ENCODE measurements around the gene SAA4. TPM values are rescaled to one million over a fixed set of nuclear protein-coding genes. Genes with fewer than 3 reads are reported as not detected.
"Not testable (repeated sequence)": the region's sequence is repeated elsewhere in the genome, so short reads cannot be mapped to it uniquely, and the experiment has no call there.

SAA4 gene
- total and polyA plus RNA-seq, 5 donors from 2014 or later = not detected

DNA sequence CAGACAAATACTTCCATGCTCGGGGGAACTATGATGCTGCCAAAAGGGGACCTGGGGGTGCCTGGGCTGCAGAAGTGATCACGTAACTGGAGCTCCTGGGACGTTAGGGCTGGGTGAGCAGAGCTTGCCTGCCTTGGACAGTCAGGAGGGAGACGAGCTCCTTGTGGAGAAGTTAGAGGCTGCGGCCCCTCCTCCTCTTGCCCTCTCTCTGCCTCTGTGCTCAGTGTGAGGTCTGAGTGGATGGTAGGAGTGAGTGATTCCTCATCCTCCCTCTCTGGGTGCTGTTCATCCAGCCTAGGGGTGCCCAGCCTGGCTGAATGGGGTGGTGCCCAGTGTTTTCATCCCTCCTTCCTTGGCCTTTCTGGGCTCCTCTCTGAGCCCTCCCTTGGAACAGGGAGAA lies 32.6 kb upstream of the SAA4 start:
- not testable (repeated sequence) for H3K27ac ChIP-seq (ENCODE audit: insufficient read depth, low read length, poor library complexity, severe bottlenecking); H3K4me3 Mint-ChIP-seq; H3K27me3 Mint-ChIP-seq; H3K9me3 ChIP-seq (ENCODE audit: control insufficient read depth in 2 of 2, low read length in 2 of 2); H3K27me3 ChIP-seq (ENCODE audit: control insufficient read depth, insufficient read depth, low read length); H3K9me3 Mint-ChIP-seq; DNase-seq; ATAC-seq (ENCODE audit: low read depth in 2 of 2); H3K36me3 ChIP-seq (ENCODE audit: control insufficient read depth, insufficient read depth, low read length); H3K4me1 ChIP-seq (ENCODE audit: control insufficient read depth, insufficient read depth, low read length, poor library complexity, severe bottlenecking); H3K4me3 ChIP-seq (ENCODE audit: low read depth, low read length)
- peaks cover 0 to 13% (median 6%) of the 10 kb centered on the region in 4 donors for H3K4me1 Mint-ChIP-seq
- peaks cover 12% of the 10 kb centered on the region for H3K36me3 Mint-ChIP-seq
- H3K27ac Mint-ChIP-seq = peak overlapping the region in 1 of 3 donors; percentile 44

DNA sequence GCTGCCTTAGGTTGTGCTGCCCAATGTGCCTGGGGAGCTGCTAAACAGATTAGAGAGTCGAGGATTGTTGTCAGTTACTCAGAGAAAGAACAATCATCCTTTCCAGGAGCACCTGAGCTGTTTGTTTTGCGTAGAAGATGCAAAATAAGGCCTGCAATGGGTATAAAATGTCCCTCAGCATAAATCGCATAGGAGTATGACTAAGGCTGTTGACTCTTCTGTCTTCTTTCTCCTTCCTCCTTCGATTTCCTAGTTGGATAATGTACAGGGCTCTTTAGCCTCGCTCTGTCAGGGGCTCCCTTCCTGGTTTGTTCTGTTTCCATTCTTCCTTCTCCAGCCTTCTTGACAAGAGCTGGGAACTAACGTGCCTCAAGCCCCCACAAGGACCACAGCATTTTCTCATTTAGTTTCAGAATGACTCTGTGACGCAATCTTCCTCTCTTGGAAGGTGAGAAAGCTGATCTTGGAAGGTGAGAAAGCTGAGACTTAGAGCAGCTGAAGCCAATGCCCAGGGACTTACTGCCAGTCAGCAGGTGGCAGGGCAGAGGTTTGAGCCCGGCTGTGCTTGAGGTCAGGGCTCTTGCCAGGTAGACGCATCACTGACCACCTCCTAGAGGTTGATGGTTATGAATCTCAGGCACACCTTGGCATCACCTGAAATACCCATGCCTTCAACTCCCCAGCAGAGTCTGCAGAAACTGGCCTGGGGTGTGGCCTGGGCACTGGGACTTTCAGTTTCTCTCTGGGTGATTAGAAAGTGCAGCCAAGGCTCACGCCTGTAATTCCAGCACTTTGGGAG lies 30.9 kb upstream of the SAA4 start:
- not testable (repeated sequence) for H3K4me1 ChIP-seq (ENCODE audit: control insufficient read depth, insufficient read depth, low read length, poor library complexity, severe bottlenecking); DNase-seq; H3K9me3 ChIP-seq (ENCODE audit: control insufficient read depth in 2 of 2, low read length in 2 of 2); H3K27ac Mint-ChIP-seq; H3K27ac ChIP-seq (ENCODE audit: insufficient read depth, low read length, poor library complexity, severe bottlenecking); H3K36me3 ChIP-seq (ENCODE audit: control insufficient read depth, insufficient read depth, low read length); H3K4me3 ChIP-seq (ENCODE audit: low read depth, low read length); H3K9me3 Mint-ChIP-seq; H3K27me3 ChIP-seq (ENCODE audit: control insufficient read depth, insufficient read depth, low read length)
- Mint-ChIP-seq H3K4me1 (peaks cover 0 to 13% (median 6%) of the 10 kb centered on the region in 4 donors), H3K4me3 (peak overlapping the region in 1 of 4 donors; percentile 24), H3K36me3 (peaks cover 10% of the 10 kb centered on the region), H3K27me3 (peaks cover 13% of the 10 kb centered on the region)
- peak; percentile 35 to 58 for ATAC-seq (ENCODE audit: low read depth in 2 of 2)

DNA sequence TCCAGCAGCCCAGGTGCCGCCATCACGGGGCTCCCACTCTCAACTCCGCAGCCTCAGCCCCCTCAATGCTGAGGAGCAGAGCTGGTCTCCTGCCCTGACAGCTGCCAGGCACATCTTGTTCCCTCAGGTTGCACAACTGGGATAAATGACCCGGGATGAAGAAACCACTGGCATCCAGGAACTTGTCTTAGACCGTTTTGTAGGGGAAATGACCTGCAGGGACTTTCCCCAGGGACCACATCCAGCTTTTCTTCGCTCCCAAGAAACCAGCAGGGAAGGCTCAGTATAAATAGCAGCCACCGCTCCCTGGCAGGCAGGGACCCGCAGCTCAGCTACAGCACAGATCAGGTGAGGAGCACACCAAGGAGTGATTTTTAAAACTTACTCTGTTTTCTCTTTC lies 29.3 kb upstream of the SAA4 start, which contains the start of gene SAA1:
Gene SAA1 (plus strand): TSS at position 316 of the 400 bp plus-strand sequence. CDS start 624 bp downstream, outside the sequence.
- DNase-seq = no peak

DNA sequence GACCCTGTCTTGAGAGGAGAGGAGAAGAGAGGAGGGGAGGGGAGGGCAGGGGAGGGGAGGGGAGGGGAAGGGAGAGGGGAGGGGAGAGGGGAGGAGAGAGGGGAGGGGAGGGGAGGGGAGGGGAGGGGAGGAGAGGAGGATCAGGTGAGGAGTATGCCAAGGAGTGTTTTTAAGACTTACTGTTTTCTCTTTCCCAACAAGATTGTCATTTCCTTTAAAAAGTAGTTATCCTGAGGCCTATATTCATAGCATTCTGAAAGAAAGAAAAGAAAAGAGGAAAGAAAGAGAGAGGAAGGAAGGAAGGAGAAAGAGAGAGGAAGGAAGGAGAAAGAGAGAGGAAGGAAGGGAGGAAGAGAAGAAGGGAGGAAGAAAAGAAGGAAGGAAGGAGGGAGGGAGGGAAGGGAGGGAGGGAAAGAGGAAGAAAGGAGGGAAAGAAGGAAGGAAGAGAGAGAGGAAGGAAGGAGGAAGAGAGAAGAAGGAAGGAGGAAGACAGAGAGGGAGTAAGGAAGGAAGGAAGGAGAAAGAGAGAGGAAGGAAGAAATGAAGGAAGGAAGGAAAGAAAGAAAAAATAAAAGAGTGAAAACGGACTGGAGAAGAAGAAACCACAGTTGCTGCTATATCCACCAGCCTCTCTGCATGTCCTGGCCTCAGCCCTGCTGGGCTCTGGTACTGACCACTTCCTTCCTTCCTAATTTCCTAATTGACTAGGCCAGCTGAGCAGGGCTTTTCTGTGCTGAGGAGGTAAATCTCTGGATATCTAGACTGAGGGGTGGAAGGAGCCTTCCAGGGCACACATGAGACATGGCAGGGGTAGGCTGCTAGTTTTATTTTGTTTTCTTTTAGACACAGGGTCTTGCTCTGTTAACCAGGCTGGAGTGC lies 28.3 kb upstream of the SAA4 start:
- peaks cover 0 to 13% (median 6%) of the 10 kb centered on the region in 4 donors for H3K4me1 Mint-ChIP-seq
- H3K27me3 Mint-ChIP-seq = peaks cover 13% of the 10 kb centered on the region
- Histone ChIP-seq H3K4me3 (ENCODE audit: low read depth, low read length) (no peak overlapping the region), H3K27me3 (ENCODE audit: control insufficient read depth, insufficient read depth, low read length) (peaks cover 2% of the 10 kb centered on the region), H3K27ac (ENCODE audit: insufficient read depth, low read length, poor library complexity, severe bottlenecking) (no peak overlapping the region), H3K9me3 (ENCODE audit: control insufficient read depth in 2 of 2, low read length in 2 of 2) (no peaks in the 10 kb centered on the region), H3K36me3 (ENCODE audit: control insufficient read depth, insufficient read depth, low read length) (no peaks in the 10 kb centered on the region), H3K4me1 (ENCODE audit: control insufficient read depth, insufficient read depth, low read length, poor library complexity, severe bottlenecking) (no peaks in the 10 kb centered on the region)
- no peak overlapping the region for H3K27ac Mint-ChIP-seq
- H3K9me3 Mint-ChIP-seq = no peaks in the 10 kb centered on the region
- H3K36me3 Mint-ChIP-seq = no peaks in the 10 kb centered on the region
- H3K4me3 Mint-ChIP-seq = no peak overlapping the region
- ATAC-seq (ENCODE audit: low read depth in 2 of 2) (no peak), DNase-seq (no peak)

More for the DNA sequence above, 29.3 kb upstream of the SAA4 start, which contains the start of gene SAA1:
- Histone ChIP-seq H3K27me3 (ENCODE audit: control insufficient read depth, insufficient read depth, low read length) (no peaks in the 10 kb centered on the region), H3K36me3 (ENCODE audit: control insufficient read depth, insufficient read depth, low read length) (no peaks in the 10 kb centered on the region), H3K27ac (ENCODE audit: insufficient read depth, low read length, poor library complexity, severe bottlenecking) (no peak within 1 kb of the TSS), H3K9me3 (ENCODE audit: control insufficient read depth in 2 of 2, low read length in 2 of 2) (no peaks in the 10 kb centered on the region), H3K4me3 (ENCODE audit: low read depth, low read length) (no peak within 1 kb of the TSS), H3K4me1 (ENCODE audit: control insufficient read depth, insufficient read depth, low read length, poor library complexity, severe bottlenecking) (no peaks in the 10 kb centered on the region)
- Mint-ChIP-seq H3K9me3 (no peaks in the 10 kb centered on the region), H3K4me3 (no peak within 1 kb of the TSS), H3K4me1 (peaks cover 0 to 13% (median 6%) of the 10 kb centered on the region in 4 donors), H3K36me3 (peaks cover 3% of the 10 kb centered on the region), H3K27ac (no peak within 1 kb of the TSS), H3K27me3 (peaks cover 13% of the 10 kb centered on the region)
- ATAC-seq (ENCODE audit: low read depth in 2 of 2) = no peak

DNA sequence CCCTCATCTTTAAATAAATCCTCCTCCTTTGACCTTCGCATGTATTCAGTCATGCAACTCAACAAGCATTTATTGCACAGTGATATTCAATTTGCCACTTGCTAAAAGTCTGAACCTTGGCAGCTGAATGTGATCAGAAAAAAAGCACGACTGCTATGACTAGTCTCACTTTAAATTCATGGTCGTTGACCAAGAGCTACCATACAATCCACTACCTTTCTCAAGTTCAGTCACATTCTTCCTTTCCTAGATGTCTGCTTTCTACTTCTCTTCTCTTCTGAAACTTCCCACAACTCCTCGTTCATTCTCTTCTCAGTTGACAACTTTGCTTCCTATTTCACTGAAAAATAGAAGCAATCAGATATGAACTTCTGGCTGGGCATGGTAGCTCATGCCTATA lies 27.4 kb upstream of the SAA4 start:
- no peak for ATAC-seq (ENCODE audit: low read depth in 2 of 2)

DNA sequence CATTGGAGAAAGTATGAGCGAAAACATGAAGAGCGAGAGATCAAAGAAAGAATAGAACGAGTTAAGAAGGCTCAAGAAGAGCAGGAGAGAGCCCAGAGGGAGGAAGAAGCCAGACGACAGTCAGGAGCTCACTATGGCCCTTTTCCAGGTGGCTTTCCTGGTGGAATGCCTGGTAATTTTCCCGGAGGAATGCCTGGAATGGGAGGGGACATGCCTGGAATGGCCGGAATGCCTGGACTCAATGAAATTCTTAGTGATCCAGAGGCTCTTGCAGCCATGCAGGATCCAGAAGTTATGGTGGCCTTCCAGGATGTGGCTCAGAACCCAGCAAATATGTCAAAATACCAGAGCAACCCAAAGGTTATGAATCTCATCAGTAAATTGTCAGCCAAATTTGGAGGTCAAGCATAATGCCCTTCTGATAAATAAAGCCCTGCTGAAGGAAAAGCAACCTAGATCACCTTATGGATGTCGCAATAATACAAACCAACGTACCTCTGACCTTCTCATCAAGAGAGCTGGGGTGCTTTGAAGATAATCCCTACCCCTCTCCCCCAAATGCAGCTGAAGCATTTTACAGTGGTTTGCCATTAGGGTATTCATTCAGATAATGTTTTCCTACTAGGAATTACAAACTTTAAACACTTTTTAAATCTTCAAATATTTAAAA lies 26.2 kb upstream of the SAA4 start:
- not testable (repeated sequence) for DNase-seq; ATAC-seq (ENCODE audit: low read depth in 2 of 2); H3K9me3 ChIP-seq (ENCODE audit: control insufficient read depth in 2 of 2, low read length in 2 of 2); H3K27me3 ChIP-seq (ENCODE audit: control insufficient read depth, insufficient read depth, low read length); H3K9me3 Mint-ChIP-seq; H3K36me3 ChIP-seq (ENCODE audit: control insufficient read depth, insufficient read depth, low read length); H3K36me3 Mint-ChIP-seq; H3K4me3 Mint-ChIP-seq; H3K4me3 ChIP-seq (ENCODE audit: low read depth, low read length); H3K4me1 ChIP-seq (ENCODE audit: control insufficient read depth, insufficient read depth, low read length, poor library complexity, severe bottlenecking); H3K4me1 Mint-ChIP-seq; H3K27ac Mint-ChIP-seq; H3K27ac ChIP-seq (ENCODE audit: insufficient read depth, low read length, poor library complexity, severe bottlenecking)
- H3K27me3 Mint-ChIP-seq = peaks cover 13% of the 10 kb centered on the region

More for the DNA sequence above, 27.4 kb upstream of the SAA4 start:
- Histone ChIP-seq H3K4me1 (ENCODE audit: control insufficient read depth, insufficient read depth, low read length, poor library complexity, severe bottlenecking) (no peaks in the 10 kb centered on the region), H3K36me3 (ENCODE audit: control insufficient read depth, insufficient read depth, low read length) (no peaks in the 10 kb centered on the region), H3K4me3 (ENCODE audit: low read depth, low read length) (no peak overlapping the region), H3K27ac (ENCODE audit: insufficient read depth, low read length, poor library complexity, severe bottlenecking) (no peak overlapping the region), H3K27me3 (ENCODE audit: control insufficient read depth, insufficient read depth, low read length) (peaks cover 2% of the 10 kb centered on the region), H3K9me3 (ENCODE audit: control insufficient read depth in 2 of 2, low read length in 2 of 2) (no peaks in the 10 kb centered on the region)
- Mint-ChIP-seq H3K4me3 (no peak overlapping the region), H3K36me3 (no peaks in the 10 kb centered on the region), H3K4me1 (peaks cover 0 to 13% (median 4%) of the 10 kb centered on the region in 4 donors), H3K9me3 (no peaks in the 10 kb centered on the region), H3K27me3 (peaks cover 13% of the 10 kb centered on the region), H3K27ac (no peak overlapping the region)
- DNase-seq = no peak

- Mint-ChIP-seq H3K27ac (no peak overlapping the region), H3K4me1 (peaks cover 0 to 7% (median 3%) of the 10 kb centered on the region in 4 donors), H3K27me3 (peaks cover 17% of the 10 kb centered on the region), H3K4me3 (no peak overlapping the region), H3K9me3 (no peaks in the 10 kb centered on the region), H3K36me3 (no peaks in the 10 kb centered on the region)
- no peak for DNase-seq
- no peak for ATAC-seq (ENCODE audit: low read depth in 2 of 2)
- no peak overlapping the region for H3K4me3 ChIP-seq (ENCODE audit: low read depth, low read length)
- no peaks in the 10 kb centered on the region for H3K36me3 ChIP-seq (ENCODE audit: control insufficient read depth, insufficient read depth, low read length)
- no peaks in the 10 kb centered on the region for H3K9me3 ChIP-seq (ENCODE audit: control insufficient read depth in 2 of 2, low read length in 2 of 2)
- no peaks in the 10 kb centered on the region for H3K4me1 ChIP-seq (ENCODE audit: control insufficient read depth, insufficient read depth, low read length, poor library complexity, severe bottlenecking)
- H3K27me3 ChIP-seq (ENCODE audit: control insufficient read depth, insufficient read depth, low read length) = peaks cover 2% of the 10 kb centered on the region
- H3K27ac ChIP-seq (ENCODE audit: insufficient read depth, low read length, poor library complexity, severe bottlenecking) = no peak overlapping the region
Observed at GRCh38 chr11:18261721-18262120, 25.1 kb upstream of the SAA4 start.

Data from CD4-positive, CD25-positive, alpha-beta regulatory T cell (primary cell).